Bone marrow (tissue), 2 donors: ENCODE measurements around the gene PNPLA6.

Experiments used
- DNase-seq, 2 donors: peaks; one replicate each; lab custom pipeline; 2025; lab: John Stamatoyannopoulos, UW

Gene PNPLA6

DNA sequence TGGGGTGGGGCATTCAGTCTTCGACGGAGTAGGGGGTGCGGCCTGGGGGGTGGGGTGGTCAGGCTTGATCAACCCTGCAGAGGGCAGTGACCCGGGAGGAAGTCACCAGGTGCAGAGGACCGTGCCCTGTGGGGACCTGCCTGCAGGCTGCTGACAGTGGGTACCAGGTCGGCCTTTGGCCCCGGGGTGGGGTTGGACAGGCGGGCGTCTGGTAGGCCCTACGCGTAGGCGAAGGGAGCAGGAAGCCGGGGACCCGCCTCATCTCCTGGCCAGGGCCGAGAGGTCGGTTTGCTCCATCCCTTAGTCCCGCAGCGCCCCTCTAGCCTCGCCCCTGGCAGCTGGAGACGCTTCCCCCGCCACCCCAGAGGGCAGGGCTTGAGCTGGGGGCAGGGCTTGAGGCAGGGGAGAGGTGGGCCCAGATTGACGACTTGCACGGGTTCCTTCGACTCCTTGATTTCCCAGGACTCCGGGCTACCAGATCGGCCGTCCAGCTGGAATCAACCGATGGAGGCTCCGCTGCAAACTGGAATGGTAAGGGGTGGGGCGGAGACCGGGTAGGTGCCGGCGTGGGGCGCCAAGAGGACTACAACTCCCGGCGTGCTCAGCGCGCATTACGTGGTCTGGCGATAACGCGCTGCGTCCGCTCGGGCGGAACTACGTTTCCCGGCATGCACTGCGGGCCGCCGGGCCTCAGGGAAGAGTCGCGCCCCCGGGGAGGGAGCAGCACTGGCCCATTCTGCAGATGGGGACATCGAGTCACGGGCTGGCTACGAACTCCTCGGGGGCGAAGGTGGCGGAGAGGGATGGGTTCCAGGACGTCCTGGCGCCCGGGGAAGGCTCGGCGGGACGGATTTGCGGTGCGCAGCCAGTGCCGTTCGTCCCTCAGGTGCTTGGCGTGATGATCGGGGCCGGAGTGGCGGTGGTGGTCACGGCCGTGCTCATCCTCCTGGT, at the start of gene PNPLA6:
TSS of gene PNPLA6 (plus strand) at position 671 of the 951 bp plus-strand sequence. CDS start at position 743, 72 bp downstream.
- peak; percentile 74 to 84 for DNase-seq

DNA sequence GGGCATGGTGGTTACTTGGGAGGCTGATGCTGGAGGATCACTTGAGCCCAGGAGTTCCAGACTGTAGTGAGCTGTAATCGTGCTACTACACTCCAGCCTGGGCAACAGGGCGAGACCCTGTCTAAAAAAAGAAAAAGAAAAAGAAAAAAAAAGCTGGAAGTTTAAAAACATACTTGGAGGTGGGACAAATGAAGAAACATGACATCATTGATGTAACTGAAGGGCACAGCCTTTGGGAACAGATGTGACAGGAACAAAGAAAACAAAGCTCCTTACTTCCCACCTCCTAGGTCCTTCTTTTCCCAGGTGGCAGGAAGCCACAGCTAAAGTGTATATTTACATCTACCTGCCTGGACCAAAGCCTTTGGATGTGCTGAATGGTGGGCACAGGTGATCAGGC, 48.6 kb upstream of the PNPLA6 start:
- no peak for DNase-seq

DNA sequence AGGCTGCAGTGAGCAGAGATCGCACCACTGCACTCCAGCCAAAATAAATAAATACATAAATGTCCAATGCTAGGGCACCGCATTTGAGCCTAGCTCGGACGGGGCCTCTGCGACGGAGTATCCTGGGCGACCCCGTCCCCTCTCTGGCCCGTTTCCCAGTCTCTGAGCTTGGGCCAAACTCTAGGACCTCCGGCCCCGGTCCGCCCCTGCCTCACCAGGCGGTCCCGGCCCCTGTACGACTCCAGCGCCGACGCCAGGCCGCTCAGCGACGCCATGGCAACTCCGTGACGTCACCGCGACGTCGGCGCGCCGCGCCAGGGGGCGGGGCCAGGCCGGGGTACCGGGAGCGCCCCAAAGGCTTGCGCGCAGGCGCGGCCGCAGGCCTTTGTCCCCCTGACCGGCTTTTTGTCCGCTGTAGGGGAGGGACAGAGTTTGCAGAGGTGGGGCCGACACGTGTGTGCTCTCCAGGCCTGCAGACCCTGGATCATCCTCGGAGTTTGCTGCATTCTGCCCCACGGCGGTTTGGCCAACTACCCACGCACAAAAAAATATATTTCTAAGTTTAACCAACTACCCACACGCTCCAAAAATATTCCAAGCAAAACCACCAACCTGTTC, 46.7 kb upstream of the PNPLA6 start, which contains the start of gene PEX11G:
TSS of gene PEX11G (minus strand) at position 300 of the 618 bp plus-strand sequence. CDS start at position 275, 25 bp downstream.
- peak; percentile 38 to 87 for DNase-seq

DNA sequence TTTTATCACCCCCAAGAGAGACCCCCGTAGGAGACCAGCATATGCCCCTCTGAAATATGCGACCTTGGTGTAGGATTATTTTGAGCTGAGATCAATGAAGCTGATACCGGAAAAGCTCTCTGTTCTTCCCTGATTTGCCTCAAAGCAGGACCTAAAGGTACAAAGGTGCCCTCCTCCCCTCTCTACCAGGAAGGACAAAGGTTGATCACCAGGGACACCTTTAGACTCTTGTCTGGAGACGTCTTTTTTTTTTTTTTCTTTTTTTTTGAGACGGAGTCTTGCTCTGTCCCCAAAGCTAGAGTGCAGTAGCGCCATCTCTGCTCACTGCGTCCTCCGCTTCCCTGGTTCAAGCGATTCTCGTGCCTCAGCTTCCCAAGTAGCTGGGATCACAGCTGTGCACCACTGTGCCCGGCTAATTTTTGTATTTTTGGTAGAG, 45.9 kb upstream of the PNPLA6 start:
- DNase-seq: no peak

DNA sequence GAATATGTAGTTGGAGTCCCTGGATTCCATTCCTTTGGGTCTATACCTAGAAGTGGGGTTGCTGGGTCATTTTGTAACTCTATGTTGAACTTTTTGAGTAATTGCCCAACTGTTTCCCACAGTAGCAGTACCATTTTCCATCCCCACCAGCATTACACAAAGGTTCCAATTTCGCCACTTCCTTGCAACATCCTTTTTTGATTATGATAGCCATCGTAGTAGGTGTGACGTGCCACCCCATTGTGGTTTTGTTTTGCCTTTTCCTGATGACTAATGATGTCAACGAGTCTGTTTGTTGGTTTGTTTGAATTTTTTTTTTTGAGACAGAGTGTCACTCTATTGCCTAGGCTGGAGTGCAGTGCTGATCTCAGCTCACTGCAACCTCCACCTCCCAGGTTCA, 43.4 kb upstream of the PNPLA6 start:
- DNase-seq: peak; percentile 27 to 67

DNA sequence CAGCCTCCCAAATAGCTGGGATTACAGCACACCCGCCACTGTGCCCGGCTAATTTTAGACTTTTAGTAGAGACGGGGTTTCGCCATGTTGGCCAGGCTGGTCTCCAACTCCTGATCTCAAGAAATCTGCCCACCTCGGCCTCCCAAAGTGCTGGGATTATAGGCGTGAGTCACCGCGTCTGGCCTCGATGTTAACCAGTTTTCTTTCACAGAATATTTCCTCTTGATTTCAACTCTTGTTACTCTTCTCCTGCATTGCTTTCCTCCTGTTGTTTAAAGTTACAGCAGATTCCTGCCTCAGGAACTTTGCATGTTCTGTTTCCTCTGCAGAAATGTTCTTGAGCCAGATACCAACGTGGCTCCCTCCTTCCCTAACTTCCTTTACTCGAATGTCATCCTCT, 43.0 kb upstream of the PNPLA6 start:
- peak in 1 of 2 donors; percentile 67 for DNase-seq

DNA sequence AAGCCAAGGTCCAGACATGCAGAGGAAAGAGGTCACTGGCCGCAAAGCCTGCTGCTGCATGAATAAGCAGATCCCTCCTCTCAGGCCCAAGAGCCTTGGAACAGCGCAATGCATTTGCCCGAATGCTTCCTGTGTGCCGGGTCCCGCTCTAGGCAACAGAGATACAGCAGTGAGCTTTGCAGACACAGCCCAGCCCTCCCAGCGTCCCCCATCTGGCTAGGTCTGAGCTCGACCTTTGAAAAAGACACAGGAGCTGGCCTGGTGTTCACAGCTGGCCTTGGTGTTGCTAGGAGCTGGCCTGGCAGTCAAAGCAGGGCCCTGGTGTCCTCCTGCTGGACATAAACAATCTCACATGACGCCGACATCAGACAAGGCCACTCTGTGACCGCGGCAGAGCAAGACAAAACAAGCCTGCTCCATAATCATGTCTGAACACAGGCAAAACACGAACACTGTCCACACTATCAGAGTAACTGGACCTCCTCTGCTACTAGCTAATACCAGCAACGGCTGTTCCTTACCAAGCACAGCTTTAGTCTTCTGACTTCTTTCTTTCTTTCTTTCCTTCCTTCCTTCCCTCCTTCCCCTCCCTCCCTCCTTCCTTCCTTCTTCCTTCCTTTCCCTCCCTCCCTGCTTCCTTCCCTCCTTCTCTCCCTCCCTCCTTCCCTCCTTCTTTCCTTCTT, 41.0 kb upstream of the PNPLA6 start:
- DNase-seq: no peak

DNA sequence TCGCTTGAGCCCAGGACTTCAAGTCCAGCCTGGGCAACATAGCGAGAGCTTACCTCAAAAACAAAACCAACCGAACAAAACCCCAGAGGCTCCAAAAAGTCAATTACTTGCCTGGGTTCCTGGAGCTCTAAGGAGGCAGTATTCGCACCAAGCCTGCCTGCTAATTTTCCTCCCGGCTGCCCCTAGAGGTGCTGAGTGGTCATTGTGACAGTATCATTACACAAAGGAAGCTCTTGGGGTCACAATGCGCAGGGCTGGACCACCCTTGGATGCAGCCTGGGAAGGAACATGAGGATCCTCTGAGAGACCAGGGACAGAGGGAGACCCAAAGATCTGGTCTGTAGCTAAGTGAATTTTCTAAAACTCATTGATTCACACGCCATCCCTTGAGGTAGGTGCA, 38.2 kb upstream of the PNPLA6 start:
- DNase-seq: no peak

DNA sequence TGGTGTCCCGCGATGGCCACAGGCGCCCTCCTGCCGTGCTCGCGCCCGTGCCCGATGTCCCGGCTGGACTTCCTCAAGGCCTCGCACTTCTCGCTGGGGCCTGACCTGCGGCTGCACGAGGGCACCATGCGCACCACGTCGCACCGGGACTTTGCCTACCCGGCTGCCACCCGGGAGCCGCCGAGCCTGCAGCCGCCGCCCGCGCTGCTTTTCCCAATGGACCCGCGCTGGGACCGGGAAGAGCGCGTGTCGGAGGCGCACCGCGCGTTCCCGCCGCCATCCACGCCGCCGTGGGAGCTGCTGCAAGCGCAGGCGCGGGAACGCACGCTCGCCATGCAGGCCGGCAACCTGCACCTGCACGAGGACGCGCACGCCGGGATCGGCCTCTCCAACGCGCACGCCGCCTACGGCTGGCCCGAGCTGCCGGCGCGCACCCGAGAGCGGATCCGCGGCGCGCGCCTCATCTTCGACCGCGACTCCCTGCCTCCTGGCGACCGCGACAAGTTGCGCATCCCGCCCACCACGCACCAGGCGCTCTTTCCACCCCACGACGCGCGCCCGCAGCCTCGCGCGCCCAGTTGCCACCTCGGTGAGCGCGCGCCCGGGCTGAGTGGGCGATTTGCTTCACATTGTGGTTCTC, 34.6 kb upstream of the PNPLA6 start:
- DNase-seq: no peak

DNA sequence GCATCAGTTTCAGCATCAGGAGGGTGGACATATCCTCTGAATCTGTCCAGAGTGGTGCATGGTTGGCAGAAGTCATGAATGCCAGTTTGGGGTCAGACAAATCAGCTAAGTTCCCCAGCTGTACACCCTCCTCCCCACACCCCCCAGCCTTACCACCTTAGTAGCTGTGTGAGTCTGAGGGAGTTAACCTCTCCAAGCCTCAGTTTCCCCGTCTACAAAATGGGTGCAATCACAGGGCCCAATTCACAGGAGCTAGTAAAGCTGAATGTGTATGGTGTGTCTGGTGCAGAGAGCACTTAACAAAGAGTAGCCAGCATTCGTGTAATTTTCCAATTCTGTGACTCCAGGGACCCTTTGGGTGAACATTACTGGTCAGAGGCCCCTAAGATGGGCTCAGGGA, 33.0 kb upstream of the PNPLA6 start:
- no peak for DNase-seq

DNA sequence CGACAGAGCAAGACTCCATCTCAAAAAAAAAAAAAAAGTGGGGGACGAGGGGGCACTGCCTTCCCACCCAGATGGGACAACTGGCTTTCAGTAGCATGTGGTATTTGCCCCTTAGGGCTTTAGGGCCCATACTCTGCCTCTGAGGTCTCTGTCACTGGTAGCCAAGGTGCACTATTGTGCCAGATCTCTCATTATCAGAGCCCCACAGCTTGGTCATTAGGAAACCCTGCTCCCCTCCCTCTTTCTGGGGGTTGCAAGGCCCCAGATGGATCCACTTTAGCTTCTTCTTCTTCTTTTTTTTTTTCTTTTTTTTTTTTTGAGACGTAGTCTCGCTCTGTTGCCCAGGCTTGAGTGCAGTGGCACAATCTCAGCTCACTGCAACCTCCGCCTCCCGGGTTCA, 30.8 kb upstream of the PNPLA6 start:
- no peak for DNase-seq

DNA sequence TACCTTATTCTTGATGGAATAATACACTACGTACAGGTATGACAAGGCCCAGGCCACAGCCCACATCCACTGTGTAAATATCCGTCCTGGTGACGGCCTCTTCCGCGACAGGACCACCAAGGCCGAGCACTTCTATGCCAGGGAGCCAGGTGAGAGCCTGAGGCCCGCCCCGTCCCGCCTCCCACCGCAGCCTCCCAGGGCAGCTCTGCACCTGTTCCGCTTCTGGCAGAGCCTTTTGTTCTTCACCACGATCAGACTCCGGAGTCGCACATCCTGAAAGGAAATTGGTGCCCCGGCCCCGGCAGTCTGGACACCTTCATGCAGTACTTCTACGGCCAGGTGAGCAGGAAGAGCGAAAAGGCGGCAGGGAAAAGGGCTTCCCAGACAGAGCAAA, 30.2 kb upstream of the PNPLA6 start:
- no peak for DNase-seq

DNA sequence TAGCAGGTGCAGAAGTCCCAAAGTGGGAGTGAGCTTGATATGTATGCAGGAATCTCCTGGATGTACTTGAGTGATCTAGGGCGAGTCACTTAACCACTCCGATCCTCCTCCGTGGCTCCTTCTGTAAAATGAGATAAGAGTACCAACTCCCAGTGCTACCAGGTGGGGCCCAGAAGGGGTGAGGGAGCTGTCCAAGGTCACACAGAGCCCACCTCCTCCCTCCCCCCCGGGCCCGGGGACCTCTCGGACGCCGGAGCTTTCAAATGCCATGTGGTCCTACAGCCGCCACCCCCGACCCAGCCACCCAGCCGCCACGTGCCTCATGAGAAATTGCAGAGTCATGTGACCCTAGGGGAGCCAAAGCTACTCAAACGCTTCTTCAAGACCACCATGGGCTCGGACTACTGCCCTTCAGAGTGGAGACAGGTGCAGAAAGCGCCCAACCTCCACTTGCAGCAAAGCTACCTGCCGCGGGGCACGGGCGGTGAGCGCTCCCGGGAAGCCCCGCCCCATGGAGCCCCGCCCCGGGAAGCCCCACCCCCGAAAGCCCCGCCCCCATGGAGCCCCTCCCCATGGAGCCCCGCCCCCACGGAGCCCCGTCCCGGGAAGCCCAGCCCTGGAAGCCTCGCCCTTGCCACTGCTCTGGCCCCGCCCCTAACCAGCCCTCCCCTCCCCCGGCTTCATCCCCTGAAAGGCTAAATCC, 29.7 kb upstream of the PNPLA6 start:
- no peak for DNase-seq

DNA sequence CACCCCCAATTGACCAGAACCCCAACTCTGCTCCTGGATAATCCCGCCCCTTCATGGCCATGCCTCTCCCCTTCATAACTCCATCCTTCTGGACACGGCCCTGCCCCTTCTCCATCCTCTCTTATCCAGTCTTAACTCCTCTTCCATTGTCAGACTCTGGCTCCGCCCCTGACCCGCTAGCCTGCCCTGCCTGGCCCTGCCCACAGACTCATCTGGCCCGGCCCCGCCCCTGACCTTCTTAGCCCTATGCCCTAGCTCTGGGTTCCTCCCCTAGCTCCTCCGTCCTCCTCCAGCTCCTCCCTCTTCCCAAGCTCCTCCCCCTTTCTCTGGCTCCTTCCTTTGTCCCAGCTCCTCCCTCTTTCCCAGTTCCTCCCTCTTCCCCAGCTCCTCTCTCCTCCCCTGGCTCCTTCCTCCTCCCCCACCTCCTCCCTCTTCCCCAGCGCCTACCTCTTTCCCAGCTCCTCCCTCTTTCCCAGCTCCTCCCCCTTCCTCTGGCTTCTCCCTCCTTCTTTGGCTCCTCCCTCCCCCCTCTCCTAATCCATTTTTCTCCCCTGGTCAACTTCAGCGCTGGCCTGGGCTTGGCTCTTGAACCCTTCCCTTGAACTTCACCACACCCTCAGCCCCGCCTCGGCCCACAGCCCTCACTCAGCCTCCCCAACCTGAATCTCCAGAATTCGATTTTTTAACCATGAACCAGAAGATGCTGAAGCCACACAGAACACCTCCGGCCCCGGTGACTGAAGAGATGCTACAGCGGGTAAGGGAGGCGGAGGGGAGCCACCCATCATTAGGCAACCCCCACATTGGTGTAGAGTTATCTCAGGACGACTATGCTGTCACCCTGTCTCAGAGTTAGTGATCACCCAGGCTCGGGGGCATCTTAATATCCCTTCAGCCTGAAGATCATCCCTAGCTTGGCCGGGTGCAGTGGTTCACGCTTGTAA, 28.9 kb upstream of the PNPLA6 start:
- peak in 1 of 2 donors; percentile 38 for DNase-seq

DNA sequence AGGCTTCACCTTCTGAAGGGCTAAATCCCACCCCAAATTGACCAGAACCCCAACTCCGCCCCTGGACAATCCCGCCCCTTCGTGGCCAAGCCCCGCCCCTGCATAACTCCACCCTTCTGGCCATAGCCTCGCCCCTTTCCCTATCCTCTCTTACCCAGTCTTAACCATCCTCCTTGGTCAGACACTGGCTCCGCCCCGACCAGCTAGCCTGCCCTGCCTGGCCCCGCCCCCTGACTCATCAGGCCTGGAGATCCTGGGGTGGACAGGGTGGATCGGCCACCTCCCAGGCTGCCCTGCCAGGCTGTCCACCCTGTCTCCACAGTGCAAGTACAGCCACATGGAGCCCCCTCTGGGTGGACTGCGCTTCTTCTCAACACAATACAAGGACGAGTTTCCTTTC, 27.6 kb upstream of the PNPLA6 start:
- peak in 1 of 2 donors; percentile 54 for DNase-seq

DNA sequence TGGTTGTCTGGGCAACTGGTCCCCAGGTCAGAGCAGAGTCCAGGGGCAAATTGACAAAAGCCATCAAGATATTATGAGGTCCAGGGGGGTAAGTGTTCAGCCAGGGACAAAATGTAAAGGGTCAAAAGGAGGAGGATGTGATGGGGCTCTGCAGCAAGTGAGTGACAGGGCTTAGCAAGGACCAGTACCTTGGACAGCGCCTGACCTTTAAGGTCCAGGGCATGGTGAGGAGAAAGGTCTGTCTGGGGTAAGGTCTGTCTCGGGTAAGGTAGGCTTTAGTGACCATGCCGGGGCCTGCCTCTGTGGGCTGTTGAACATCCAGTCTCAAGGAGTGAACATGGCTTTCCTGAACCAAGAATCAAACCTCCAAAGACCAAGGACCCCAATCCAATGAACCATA, 25.9 kb upstream of the PNPLA6 start:
- no peak for DNase-seq

DNA sequence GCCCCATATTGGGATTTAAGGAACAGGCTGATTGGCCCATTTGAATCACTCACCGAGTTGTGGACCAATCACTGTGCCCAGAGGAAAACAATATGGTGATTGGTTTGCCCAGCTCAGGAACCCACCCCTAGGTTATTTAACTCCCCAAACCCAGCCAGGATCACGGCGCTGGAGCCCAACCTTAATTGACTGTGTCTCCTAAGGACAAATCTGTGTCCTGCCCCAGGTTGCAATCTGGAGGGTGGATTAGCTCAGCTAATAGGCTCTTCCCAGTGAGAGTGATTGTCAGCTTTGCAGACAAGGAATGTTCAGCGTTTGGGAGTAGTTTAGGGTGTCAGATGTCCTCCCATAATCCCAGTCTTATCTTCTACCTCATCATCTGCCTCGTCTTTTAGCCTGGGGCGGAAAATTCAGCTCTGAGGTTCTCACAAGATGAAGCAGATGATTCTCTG, 23.1 kb upstream of the PNPLA6 start:
- DNase-seq: no peak

DNA sequence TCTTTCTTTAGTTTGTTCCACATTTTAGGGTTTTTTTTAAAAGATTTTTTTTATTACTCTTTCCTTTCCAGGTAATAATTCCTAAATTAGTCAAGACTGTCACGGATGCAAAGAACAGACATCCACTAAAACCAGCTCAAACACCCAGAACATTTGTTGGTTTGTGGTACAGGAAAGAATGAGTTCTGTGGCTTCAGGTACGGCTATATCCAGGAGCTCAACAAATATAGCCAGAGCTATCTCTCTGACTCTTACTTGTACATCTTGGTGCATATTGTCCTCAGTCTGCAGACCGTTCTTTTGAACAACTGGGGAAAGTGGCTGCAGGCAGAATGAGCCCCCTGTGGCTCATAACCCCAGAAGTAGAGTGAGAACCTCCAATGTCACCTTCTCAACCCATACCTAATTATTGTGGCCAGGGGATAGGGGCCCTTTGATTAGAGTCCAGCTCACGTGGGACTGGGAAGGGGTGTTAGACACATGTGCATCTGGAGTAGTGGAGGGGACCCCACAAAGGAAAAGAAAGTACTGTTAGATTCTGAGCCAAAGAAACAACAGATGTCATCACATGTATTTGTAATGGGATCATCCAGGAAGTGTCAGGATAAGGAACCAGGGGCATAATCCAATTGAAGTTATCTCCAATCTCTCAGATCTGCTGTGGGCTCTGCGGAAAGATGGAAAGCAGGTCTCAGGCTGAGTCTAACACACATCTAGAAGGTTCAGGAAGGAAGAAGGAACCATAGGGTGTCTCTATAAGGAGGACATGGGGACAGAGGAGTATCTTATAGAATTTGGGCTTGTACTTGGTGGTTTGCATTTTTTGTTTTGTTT, 21.5 kb upstream of the PNPLA6 start:
- DNase-seq: no peak

DNA sequence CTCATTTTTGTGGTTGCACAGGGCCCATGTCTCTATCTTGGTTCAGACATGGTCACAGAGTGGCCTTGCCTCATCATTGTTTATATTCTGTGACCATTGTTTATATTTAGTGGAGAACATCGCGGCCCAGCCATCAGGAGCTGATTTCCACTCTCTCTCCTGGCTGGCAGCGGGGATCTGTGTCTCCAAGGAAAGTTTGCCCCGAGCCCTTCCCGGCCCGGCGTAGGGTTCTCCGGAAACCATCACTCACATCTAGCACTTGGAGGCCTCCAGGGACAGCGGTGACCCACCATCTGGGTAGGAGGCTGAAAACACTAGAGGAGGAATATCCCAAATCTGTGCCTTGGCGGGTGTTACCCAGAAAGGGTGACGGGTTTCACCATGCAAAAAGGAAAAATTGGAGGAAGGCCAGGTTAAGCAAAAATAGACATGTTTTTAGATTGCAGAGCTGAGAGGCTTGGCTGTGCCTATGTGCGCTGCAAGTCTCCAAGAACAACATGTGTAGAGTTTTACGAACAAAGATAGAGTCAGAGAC, 20.3 kb upstream of the PNPLA6 start:
- no peak for DNase-seq
